NB4 (cell line): ENCODE results near the gene KRT74.

Experiments used
- DNase-seq: peaks from one replicate; pipeline ENCODE4 v3.0.0; 2010; ENCODE audit warnings: low read depth
- H3K4me3 ChIP-seq: one replicate; pipeline ENCODE4 v1.5.1; 2011; ENCODE audit warnings: mild to moderate bottlenecking, low read depth, low read length, moderate library complexity
- MAX ChIP-seq: IDR thresholded peaks from 2 replicates; pipeline ENCODE4 v1.6.1; 2011; ENCODE audit warnings: low read depth, low read length
- MYC ChIP-seq: IDR thresholded peaks from 2 replicates; pipeline ENCODE4 v1.6.1; 2011; ENCODE audit warnings: low read depth, low read length
- POLR2A ChIP-seq: IDR thresholded peaks from 2 replicates; pipeline ENCODE4 v1.6.1; 2011; ENCODE audit warnings: mild to moderate bottlenecking; ENCODE audit not compliant: insufficient read length; ENCODE audit errors: extremely low read depth
- TF ChIP-seq, protein P1 (sequence below): IDR thresholded peaks from one replicate; pipeline ENCODE4 v1.5.1; 2012; ENCODE audit warnings: low read depth, low read length

The KRT74 gene

DNA sequence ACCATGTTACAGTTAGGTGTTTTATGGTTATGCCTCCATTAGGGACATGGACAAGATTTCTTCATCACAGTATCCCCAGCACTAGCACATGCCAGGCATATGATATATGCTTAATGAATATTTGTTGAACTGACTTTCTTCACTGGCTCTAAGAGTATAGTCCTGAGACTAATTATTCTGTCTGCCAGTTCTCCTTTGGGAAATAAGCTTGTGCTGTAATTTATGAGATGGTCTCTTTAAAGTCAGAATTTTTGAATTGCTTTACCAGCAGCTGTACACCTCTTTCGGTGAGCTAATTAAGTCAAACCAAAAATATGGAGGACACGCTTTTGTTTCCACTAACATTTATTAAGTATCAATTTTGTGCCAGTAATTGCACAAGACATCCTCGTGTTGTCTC lies 32.5 kb upstream of the KRT74 start:
- TF ChIP-seq MAX (no peak), MYC (no peak)
- DNase-seq = no peak
- no peak overlapping the region for H3K4me3 ChIP-seq

GRCh38 chr12:52605542-52605941 lies 31.9 kb upstream of the KRT74 start:
- no peak for DNase-seq
- no peak for TF ChIP-seq MYC
- TF ChIP-seq, protein P1, sequence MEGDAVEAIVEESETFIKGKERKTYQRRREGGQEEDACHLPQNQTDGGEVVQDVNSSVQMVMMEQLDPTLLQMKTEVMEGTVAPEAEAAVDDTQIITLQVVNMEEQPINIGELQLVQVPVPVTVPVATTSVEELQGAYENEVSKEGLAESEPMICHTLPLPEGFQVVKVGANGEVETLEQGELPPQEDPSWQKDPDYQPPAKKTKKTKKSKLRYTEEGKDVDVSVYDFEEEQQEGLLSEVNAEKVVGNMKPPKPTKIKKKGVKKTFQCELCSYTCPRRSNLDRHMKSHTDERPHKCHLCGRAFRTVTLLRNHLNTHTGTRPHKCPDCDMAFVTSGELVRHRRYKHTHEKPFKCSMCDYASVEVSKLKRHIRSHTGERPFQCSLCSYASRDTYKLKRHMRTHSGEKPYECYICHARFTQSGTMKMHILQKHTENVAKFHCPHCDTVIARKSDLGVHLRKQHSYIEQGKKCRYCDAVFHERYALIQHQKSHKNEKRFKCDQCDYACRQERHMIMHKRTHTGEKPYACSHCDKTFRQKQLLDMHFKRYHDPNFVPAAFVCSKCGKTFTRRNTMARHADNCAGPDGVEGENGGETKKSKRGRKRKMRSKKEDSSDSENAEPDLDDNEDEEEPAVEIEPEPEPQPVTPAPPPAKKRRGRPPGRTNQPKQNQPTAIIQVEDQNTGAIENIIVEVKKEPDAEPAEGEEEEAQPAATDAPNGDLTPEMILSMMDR = no peak
- H3K4me3 ChIP-seq = no peak overlapping the region

DNA sequence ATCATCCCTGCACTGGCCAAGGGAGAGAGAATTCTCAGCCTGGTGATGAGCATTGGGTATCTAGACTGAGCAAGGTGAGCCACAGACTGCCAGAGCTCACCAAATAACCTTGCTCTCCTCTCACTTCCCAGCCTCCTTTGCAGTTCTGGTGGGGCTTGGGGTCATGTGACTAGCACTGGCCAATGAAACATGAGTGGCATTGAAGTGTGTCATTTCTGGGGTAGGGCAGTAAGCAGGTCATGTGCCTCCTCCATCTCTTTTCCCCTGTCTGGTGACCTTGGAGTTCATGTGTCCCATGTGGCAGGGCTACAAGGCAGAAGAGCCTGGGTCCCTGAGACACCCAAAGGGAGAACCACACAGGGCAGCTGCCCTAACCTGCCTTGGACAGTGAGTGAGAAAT lies 31.2 kb upstream of the KRT74 start:
- TF ChIP-seq POLR2A = no peak
- TF ChIP-seq MYC = no peak
- no peak for TF ChIP-seq MAX
- TF ChIP-seq, protein P1 = no peak
- no peak overlapping the region for H3K4me3 ChIP-seq
- DNase-seq = no peak

GRCh38 chr12:52603314-52603713 lies 29.7 kb upstream of the KRT74 start:
- DNase-seq = no peak
- no peak for TF ChIP-seq MYC
- no peak for TF ChIP-seq POLR2A
- TF ChIP-seq MAX = no peak
- TF ChIP-seq, protein P1 = no peak
- no peak overlapping the region for H3K4me3 ChIP-seq

- no peak overlapping the region for H3K4me3 ChIP-seq
- no peak for TF ChIP-seq MAX
- TF ChIP-seq, protein P1 = no peak
- TF ChIP-seq POLR2A = no peak
- TF ChIP-seq MYC = no peak
- no peak for DNase-seq
These were observed 28.9 kb upstream of the KRT74 start for GRCh38 chr12:52602552-52602951.

DNA sequence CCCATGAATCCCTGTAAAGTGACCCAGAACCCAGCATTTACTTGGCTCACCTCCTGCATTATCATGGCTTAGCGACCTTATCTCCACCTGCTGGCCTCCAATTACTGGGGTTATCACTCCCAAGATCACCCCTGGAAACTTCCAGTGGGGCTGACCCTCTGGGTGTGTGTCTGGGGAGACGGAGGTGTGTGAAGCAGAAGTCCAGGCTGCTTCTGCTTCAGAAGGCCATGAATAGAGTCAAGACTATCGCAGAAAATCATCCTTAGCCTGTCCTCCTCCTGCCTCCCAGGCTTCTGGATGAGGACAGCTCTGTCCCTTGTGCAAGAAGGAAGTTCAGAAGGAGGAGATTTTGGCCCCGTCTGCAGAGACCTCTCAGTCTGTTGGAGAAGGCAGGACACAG lies 28.0 kb upstream of the KRT74 start:
- DNase-seq = no peak
- no peak overlapping the region for H3K4me3 ChIP-seq
- no peak for TF ChIP-seq MAX
- no peak for TF ChIP-seq MYC
- TF ChIP-seq, protein P1 = no peak
- no peak for TF ChIP-seq POLR2A
